VCaP (cell line): Measurements from ENCODE around the gene TRIM61.
"Not testable (repeated sequence)": the region's sequence is repeated elsewhere in the genome, so short reads cannot be mapped to it uniquely, and the experiment has no call there.

ENCODE experiments used
- H3K27ac ChIP-seq: fragments of 450-650 bp; 2 replicates; pipeline ENCODE4 v1.5.1; 2017
- CTCF ChIP-seq: fragments of 450-650 bp; conservative IDR thresholded peaks from 2 replicates; pipeline ENCODE4 v1.5.1; 2017; ENCODE audit warnings: mild to moderate bottlenecking, moderate library complexity

TRIM61 gene

GRCh38 chr4:164933244-164933643 is 44.2 kb downstream of the TRIM61 start:
- TF ChIP-seq CTCF = no peak

GRCh38 chr4:164931551-164932324 is 45.7 kb downstream of the TRIM61 start:
- TF ChIP-seq CTCF = no peak
- H3K27ac ChIP-seq = no peak overlapping the region

More at GRCh38 chr4:164933244-164933643, 44.2 kb downstream of the TRIM61 start:
- H3K27ac ChIP-seq = no peak overlapping the region

GRCh38 chr4:164930647-164931046 is 46.8 kb downstream of the TRIM61 start:
- no peak for TF ChIP-seq CTCF
- H3K27ac ChIP-seq = no peak overlapping the region

- not testable (repeated sequence) for H3K27ac ChIP-seq
Observed at GRCh38 chr4:164927101-164927500, 50.4 kb downstream of the TRIM61 start.

- no peak overlapping the region for H3K27ac ChIP-seq
- no peak for TF ChIP-seq CTCF
Observed at GRCh38 chr4:164926301-164926700, 51.2 kb downstream of the TRIM61 start.

- TF ChIP-seq CTCF = no peak
- no peak overlapping the region for H3K27ac ChIP-seq
Observed at GRCh38 chr4:164924670-164925238, 52.7 kb downstream of the TRIM61 start.

- no peak for TF ChIP-seq CTCF
- H3K27ac ChIP-seq = no peak overlapping the region
Observed at GRCh38 chr4:164918956-164919355, 58.5 kb downstream of the TRIM61 start.
